NCI-H146 (cell line): ENCODE results near the gene MND1.
A peak's percentile ranks its signal among the peaks of the same experiment; 100 is the strongest.

ENCODE experiments used
- DNase-seq: peaks from one replicate; lab custom pipeline; 2025; lab: John Stamatoyannopoulos, UW

Gene MND1, protein sequence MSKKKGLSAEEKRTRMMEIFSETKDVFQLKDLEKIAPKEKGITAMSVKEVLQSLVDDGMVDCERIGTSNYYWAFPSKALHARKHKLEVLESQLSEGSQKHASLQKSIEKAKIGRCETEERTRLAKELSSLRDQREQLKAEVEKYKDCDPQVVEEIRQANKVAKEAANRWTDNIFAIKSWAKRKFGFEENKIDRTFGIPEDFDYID

DNA sequence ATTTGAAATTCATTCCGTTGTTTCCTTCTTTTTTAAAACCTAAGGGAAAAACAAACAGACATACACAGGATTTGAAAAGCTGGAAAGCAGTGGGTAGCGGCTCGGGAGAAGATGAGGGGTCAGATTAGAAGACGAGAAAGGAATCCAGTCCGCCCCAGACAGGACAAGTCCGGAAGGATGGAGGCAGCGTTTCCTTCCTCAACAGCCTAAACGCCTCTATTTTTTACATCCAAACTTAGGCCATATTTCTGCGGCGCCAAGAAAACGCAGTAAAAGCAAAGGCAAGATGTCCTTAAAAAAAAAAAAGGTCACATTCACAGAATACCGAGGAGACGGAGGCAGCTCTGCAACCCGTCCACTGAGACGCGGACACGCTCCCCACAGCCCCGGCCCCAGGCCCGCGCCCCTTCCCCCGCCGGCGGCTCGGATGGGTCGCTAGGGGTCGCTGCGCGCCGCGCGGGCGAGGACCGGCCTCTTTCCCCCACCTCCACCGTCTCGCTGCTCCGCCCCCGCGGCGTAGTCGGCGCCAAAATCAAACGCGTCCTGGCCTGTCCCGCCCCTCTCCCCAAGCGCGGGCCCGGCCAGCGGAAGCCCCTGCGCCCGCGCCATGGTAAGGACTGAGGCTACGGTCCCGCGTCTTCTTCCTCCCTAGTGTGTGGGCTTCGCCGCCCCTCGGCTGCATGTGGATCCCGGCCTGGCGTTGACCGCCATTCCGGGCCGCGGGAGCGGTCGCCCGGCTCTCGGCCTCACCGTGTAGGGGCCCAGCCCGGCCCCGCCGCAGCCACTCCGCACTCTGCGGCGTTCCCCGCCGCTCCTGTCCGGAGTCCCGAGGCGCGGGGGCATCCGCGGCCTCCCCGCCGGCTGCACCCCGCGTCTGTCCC is at the start of gene MND1:
Gene MND1 (plus strand): TSS at position 558 of the 881 bp plus-strand sequence. CDS start 50 bp downstream, at position 608.
- peak; percentile 77 for DNase-seq

- no peak for DNase-seq
Observed at GRCh38 chr4:153295131-153295755, 49.2 kb upstream of the MND1 start.

DNA sequence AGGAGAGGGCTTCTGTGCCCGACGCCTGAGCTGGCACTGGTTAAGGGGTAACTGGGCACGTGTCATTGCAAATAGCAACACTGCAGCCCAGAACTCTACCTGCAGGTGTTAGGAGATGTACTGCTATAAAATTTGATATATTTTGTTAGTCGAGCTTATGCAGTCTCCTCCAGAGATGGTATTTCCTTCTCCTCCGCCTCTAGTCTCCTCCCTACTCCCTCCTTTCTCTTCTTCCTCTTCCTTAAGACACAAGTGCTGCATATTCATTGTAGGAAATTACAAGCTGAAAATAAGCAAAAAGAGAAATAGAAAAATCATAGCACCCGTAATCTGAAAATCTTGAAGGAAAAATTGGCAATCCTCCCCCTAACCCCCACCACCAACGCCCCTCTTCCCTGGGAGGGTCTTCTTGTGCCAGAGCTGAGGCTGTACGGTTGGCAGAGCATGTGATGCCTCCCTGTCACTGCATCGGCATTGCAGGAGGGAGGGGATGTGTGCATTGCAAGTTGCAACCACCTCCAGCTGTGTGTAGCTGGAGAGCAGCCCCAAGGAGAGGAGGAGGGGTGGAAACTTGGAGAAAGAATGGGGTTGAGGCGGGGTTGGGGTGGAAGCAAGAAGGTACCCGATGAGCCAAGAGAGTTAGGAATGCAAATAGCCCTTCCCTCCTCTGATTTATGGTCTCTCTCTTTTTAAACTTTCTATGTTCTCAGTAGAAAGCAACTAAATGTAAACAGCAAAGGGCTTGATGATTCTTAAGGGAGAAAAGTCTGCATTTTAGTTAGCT is 48.3 kb upstream of the MND1 start:
- no peak for DNase-seq

GRCh38 chr4:153297116-153297515 is 47.4 kb upstream of the MND1 start:
- no peak for DNase-seq

DNA sequence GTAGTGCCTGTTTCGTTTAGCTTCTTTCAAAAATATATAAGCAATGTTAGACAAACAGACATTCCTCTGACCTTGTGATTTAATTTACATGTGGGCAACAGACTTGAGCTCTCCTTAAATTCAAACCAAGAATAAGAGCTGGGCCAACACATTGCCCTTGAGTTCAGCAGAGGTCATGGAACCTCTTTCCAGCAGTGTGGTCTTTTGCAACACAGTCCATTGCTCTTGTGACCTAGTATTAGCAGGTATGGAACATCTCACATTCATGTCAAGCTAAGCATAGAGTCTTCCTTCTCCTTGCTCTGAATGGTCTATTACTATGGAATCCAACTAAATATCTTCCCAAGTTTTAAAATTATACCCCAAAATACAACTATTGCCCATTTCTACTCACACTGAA is 33.7 kb upstream of the MND1 start:
- DNase-seq, result no peak

GRCh38 chr4:153314915-153315314 is 29.6 kb upstream of the MND1 start:
- DNase-seq, result no peak

DNA sequence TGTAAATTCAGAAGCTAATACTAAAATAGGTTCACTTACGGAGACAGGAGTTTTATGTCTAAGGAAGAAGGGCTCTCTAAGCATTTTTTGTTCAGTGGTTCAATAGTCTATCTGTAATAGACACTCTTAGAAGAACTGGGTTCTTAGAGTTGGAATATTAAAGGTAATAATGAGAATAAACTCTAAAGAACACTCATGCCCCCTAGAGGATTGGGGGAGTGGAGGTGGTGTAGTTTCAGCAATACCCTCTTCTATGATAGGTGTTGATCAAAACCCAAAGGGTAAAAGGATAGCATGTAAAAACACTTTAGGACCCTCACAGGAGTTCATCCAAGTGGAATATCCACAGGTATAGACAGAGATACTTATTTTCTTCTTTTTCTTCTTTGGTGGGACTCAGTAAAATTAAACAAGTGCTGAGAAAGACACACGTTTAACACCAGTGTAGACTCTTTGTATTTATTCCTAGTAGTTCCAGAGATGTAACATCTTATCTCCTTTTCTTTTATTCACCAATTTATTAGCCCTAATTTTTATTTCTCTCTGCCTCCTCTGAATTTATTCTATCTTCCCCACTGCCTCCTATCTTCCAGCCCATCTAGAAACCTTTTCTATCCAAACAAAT is 25.7 kb upstream of the MND1 start:
- peak; percentile 9 for DNase-seq

- no peak for DNase-seq
Observed at GRCh38 chr4:153322791-153323190, 21.7 kb upstream of the MND1 start.

DNA sequence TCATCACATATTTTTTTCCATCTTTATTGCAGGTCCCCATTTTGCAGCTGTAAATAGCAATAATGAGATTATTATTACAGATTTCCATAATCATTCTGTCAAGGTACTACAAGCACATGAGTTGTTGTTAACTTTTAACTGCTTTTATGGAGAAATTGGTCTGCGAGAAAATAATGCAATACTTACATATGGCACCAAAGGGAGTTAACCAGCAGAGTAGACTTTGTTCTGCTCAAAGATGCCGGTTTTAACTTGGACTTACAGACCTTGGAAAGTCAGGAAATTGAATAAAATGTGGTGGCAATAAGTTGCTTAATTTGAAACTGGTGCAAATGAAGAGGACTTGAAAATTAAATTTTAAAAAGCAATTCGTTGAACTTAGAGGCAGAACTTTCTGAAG is 20.4 kb upstream of the MND1 start:
- DNase-seq, result no peak

DNA sequence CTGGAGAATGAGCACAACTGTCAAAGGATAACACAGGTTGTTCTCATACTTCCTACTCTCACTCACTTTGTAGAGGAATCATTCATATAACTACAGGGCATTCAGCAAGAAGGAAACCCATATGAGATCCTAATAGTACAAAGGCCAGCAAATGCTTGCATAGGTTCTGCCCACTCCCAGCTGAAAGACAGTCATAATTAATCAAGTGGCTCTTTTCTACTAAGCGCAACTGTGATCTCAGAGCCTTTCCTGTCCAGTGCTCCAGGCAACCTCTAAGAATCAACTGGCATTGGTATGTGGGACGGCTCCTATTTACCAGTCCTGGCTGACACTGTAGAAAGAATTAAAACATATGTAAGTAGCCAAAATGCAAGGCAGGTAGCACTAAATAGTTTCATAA is 18.9 kb upstream of the MND1 start:
- no peak for DNase-seq

- no peak for DNase-seq
Observed at GRCh38 chr4:153326513-153326912, 18.0 kb upstream of the MND1 start.

DNA sequence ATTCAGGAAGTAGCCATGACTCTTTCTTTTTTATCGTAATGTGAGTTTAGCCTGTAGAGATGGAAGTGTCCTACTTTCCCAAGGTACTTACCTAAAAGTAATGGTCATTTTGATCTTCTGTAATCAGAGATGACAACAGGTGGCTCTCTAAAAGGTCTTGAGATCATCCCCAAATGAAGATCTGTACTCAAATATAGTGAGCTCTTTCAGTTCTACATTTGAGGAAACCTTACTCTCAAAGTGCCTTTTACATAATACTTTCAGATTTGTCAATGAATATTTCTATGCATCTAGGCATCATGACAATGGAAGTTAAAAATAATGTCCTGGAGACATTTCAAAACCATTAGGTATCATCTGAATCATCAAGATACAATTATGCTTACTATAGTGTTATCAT is 17.2 kb upstream of the MND1 start:
- DNase-seq, result no peak

GRCh38 chr4:153332936-153333335 is 11.6 kb upstream of the MND1 start:
- no peak for DNase-seq

GRCh38 chr4:153333874-153334273 is 10.6 kb upstream of the MND1 start:
- no peak for DNase-seq

GRCh38 chr4:153335665-153336064 is 8.8 kb upstream of the MND1 start:
- no peak for DNase-seq

GRCh38 chr4:153337686-153338085 is 6.8 kb upstream of the MND1 start:
- no peak for DNase-seq

DNA sequence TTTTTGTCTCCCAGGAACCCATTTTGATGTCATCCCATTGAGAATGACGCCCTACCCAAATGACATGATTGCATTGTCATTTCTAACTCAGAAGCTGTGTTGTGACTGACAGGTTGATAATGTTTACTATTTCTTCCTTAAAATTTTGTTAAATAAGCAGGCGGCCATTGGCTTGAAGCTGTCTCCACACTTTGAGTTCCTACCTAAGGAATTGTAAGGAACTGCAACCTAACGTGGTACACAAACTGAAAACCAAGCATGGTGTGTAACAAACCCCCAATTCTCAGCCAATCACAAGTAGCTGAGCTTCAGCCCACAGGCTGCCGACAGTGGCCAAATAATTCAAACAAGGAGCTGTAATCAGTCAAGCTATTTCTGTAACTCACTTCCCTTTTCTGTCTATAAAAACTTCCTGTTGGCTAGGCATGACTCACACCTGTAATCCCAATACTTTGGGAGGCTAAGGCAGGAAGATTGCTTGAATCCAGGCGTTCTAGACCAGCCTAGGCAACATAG is 2.9 kb upstream of the MND1 start:
- no peak for DNase-seq

DNA sequence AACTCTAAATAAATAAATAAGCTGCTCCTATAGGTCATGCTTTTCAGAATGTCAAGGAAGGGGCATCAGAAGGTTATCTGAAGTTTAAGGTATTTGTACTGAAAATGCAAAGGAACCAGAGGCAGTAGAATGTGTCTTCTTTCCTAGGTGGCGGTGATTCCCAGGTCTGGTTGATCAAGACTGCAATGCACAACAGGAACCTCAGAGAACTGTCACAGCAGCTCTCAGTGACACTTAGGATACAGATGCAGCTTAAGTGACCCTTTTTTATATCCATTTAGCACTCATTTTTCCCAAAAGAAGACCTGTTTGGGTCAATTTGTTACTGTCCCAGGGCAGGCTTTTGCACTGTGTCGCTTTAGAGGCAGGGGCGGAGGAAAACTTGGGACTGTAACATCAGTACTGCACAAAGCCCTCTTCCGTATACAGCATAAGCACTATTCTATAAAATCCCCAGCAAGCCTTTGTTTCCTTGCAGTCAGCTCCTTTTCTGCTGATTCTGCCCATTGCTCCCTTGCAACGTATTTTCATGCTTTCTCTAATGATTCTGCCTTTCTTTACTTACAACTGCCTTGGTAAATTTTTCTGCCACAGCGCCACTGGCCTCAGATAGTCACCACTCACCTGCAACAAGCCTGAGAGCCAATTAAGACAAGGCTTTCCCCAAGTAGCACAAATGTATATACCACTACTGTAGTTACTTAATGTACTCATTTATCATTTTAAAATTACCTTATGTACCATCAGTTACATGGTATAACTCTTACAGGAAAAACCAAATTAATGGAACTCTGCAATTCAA is 1.5 kb upstream of the MND1 start:
- DNase-seq, result no peak

DNA sequence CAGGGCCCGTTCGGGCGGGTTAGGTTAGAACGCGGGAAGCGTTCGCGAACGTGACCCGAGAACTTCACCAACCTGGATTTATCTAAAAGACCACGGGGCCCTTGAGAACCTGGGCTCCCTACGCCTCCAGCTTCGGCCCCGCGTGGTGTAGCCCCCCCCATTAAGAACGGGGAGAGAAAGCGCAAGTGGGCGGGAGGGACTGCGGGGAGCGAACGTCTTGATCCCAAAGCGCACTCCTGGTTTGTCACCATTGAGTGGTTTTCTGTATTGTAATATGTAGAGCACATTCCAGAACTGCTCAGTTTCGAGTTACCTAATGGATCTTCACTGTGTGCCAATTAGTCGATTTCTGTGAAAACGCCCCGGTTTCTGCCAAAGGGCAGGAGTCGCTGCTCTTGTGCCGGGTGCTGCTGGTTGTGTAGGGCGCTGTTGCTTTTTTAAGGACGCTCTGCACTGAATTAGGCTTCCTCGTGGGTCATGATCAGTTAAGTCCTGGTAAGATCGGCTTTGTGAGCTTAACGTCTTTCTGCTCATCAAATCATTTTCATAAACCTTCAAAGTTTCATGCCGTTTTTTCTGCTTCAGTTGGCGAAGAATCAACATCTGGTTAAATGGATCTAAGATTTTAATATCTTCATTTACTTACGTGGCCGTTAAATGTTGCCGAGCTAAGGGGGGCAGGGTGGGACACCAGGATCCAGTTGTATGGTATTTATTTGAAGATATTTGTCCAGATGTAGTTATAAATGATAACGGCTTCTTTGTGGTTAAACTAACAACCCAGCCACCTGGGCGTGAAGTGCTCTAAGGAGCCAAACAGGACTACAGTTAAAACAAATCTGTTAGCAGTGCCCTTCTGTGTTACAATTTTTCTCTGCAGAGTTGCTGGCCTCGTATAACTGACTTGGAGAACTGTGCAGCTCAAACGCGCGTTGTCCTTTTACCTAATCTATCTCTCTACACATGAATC is 809 bp downstream of the MND1 start:
- peak; percentile 48 for DNase-seq

DNA sequence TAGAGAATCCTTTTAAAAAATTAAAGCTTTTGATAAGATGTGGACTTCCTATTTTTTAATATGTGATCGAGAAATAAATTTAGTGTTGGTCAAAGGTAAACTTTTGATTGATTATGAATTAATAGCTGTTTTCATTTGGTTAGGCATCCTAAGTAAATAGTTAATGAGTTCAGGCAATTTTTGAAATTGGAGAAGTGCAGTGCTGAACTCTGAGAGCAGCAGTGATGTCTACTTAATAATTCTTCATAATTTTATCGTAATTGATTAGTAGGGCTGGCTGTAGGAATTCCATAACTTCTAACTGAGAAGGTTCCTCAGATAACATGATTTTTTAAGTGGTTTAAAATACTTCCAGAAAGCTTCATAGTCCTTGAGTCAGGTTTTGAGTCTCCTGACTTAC is 1.5 kb downstream of the MND1 start:
- DNase-seq, result no peak
